Measurements from ENCODE around the gene GADL1.

Gene GADL1

DNA sequence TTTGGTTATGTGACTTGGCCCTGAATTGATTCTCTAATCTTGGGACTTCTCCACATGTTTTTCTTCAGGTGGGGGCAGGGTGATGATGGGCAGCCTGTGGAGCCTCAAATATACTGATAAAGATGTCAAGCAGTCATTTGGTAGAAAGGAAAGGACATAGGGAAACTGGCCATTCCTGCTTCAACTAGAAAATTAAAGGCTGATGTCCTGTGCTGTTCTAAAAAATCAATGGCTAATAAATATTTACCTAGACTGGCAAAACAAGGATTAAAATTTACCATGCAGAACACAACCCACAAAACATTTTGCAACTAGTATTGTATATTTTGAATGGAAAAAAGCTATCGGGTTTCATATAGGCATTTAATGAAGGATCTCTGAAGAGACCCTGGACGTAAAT, 133.7 kb downstream of the GADL1 start:
- DNase-seq (ENCODE audit: low read depth in 1 of 2, low spot score in 1 of 2): no peak

DNA sequence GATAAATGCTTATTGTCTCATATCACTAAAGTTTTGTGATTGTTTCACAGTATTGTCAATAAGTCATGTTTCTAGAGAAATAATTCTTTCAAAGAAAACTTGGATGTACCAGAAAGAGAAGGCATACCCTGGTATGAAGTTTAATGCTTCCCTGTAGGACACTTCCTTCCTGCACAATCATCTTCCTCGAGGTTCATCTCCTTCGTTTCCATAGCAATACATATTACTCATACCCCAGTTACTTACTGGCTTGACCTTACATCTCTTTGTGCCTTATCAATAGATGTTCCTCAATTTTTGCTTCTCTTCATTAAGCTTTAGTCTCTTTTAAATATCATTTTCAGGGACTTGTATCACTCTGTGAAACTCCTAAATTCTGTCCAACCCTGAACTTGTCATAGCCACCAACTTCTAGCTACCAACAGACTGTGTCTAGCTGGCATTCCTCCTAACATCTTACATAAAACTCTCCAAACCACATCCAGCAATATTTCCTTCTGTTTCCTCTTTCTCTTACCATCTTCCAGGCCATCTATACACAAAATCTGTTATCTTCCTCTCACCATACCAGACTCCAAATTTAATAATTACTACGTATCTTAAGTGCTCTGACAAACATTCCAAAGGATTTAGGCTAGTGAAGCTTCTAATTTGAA, 134.3 kb downstream of the GADL1 start:
- DNase-seq (ENCODE audit: low read depth in 1 of 2, low spot score in 1 of 2): no peak

DNA sequence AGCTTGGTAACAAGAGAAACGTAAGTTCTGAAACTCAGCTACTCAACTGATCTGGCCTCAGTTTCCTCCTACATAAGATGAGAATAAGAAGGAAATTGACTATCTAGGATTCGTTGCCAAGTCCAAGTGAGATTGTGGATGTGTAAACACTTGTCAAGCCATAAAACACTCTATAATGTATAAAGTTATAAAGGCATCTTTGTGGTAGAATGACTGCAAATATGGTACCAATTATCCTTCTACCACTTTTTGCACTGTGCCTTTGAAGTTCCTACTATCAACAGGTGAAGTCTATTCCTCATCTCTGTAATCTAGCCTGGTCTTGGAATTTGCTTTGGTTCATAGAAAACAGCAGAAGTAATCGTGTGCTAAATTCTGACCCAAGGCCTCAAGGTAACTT, 138.2 kb downstream of the GADL1 start:
- no peak for DNase-seq (ENCODE audit: low read depth in 1 of 2, low spot score in 1 of 2)

DNA sequence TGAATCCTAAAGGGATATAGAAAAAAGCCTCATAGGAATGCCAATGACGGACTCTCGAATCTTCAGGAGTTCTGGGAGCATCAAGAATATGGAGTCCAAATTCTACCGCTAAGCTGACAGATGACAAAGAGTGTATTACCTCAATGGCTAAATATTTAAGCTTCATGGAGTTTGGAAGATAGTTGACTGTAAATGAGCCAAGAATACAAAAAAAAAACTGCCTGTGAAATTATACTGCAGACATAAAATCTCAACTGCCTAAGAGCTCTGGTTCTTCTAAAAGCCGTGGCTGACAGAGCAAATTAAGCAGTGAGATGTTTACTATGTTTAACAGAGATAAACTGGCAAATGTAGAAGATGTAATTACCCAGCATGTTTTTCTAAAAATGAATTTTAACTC, 140.0 kb downstream of the GADL1 start:
- no peak for DNase-seq (ENCODE audit: low read depth in 1 of 2, low spot score in 1 of 2)

DNA sequence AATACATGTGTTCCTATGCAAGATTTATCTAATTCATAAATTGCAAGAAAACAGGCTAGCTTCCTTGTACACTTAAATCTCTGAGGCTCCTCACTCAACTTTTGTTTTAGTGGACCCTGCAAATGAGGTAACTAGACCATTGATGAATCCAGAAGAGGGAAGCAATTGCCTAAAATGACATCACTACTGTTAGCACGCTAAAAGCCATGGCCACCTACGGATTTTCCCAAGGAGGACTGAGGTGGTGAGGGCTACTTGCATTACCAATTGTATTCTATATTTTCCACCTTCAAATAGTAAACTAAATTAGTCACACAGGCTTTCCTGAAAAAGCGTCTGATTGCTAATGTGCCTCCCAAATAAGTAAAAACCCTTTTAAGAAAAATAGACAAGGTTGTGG, 140.7 kb downstream of the GADL1 start:
- DNase-seq (ENCODE audit: low read depth in 1 of 2, low spot score in 1 of 2): no peak

DNA sequence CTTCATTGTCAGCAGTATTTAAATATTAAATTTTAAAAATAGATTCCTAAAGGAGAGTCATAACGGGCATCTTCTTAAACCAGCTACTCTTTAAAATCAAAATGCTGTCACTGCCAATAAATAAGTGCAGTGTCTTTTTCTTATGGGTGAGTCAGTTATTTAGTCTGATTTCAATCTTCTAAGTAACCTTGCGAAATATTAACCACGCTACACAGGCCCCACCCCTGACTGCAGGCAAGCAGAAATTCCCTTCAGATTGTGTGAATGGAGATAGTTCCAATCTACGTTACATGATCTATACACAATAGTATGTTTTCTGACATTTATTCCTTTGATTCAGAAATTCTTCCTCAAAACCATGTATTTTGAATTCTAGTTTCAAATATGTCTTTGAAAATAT, 141.5 kb downstream of the GADL1 start:
- no peak for DNase-seq (ENCODE audit: low read depth in 1 of 2, low spot score in 1 of 2)

DNA sequence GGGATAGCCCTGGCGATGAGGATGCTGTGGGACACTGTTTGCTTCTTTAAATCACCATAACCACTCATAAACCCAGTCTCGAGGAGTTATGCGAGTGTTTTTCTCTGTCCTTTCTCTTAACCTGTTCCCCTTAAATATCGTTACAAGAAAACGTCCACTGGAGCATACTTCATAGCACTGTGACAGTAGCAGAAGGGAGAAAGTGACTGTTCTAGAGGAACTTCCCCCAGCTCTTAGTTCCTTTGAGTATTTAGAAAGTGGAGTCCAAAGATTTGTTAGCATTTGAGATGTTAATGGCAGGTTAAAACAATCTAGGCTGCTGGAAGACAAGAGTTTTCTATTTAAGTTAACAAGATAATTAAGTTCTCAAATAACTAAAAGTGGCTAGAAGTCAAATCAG, 142.0 kb downstream of the GADL1 start:
- DNase-seq (ENCODE audit: low read depth in 1 of 2, low spot score in 1 of 2): no peak

DNA sequence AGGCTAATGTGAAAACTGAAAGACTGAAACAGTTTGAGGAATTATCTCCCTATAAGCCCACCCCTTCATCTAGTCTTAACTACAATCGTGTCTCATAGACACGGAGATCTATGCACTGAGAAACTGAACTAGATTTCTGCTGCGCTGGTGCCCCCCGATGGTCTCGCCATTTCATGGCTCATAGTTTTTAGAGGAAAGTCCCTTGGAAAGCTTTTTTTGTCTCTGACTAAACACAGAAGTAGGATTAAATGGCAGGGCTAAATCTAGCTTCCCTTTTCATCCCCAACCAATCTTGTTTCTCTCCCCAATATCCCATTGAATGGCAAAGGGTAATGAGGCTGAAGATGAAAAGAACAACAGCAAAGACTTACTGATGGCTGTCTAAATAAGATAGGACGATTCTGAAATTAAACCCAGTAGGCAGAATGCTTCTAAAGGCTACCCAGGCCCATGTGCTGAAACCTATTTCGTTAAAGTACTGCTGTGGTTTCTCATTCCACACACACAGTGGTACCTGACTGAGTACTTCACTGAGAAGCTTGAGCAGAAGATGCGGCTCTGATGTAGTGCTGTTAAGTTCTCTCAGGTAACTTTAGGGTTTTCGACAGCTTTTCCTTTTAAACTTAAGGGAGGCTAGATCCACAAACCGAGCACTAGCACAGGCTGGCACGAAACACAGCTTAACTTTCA, 142.7 kb downstream of the GADL1 start:
- peak; percentile 18 to 60 for DNase-seq (ENCODE audit: low read depth in 1 of 2, low spot score in 1 of 2)

DNA sequence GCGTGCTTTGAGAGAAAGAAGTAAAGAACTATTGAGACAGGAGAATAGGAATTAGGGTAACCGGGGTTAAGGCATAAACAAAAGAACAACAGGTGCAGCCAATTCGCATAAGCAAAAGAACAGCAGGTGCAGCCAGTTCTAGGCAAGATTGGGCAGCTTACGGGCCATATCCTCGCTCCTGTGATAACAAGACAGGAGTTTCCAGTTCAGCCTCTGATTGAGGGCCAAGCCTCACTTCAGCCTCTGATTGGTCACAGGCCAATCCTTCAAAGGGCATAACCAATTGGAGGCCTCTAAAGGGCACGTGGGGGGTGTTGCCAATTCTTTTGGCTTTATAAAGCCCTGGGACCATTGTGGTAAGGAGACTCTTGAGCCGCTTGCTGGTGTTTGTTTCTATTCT, 143.5 kb downstream of the GADL1 start:
- no peak for DNase-seq (ENCODE audit: low read depth in 1 of 2, low spot score in 1 of 2)

DNA sequence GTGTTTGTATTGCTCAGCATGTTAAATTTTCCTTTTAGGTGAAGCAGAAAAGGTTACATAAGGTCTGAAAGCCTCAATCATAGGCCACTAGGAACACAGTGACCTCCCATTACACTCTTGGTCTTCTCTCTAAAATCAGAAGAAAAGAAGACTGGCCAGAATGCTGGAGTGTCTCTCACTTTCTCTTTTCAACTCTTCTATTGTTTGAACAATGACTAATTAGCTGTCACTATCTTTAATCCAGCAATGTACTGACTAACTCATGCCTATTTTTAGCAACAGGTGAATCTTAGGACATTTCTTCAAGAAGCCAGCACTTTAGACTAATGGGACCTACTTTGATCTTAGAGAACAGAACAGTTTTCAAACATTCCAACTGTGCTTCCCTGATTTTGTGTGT, 145.2 kb downstream of the GADL1 start:
- DNase-seq (ENCODE audit: low read depth in 1 of 2, low spot score in 1 of 2): no peak

DNA sequence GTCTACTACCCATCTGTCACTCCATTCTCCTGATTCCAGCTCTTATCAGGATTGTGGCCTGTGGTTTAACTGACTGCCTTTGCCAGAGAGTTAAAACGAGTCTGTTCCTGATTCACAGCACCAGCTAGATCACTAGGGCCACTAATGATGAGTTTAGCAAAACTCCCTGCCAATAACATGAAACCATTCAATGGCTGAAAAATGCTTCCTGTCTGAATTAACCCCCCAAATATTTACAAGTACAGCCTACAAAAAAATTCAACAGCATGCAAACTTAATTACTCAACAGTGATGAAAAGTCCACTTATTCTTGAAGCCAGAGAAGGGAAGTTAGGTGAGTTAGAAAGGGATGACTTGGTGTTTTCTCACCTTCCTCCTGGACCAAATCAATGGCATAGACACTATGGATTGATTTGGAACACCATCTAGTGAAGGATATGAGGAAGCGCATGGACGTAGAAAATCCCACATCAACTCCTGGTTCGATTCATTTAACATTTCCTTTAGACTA, 146.6 kb downstream of the GADL1 start:
- DNase-seq (ENCODE audit: low read depth in 1 of 2, low spot score in 1 of 2): no peak

DNA sequence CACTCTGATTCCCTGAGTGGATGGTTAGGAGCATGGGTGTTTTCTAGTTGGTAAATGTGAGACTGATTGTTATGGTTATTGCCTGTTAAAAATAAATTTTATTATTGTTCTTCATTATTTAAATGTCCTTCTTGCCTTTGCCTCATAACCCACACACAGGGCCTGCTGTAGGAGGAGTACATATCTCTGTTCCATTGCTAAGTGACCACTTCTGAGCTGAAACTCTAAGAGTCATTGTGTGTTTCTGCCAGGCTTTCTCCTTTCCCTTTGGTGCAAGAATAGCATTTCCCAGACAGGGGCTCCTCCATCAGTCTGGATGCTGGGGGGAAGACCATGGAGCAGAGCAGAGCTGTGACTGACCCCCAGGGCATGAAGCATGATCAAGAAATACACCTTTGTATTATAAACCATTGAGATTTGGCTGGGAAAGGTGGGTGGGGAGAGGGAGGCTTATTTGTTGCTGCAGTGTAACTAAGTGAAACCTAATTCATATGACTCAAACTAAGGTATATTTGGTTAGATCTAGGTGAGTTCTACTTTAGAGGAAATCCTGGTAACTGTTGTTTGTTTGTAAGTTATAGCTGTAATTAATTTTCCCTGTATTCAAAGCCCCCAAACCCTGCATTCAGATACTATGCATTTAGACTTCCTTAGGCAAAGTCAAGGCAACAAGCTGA, 150.7 kb downstream of the GADL1 start:
- DNase-seq (ENCODE audit: low read depth in 1 of 2, low spot score in 1 of 2): no peak

DNA sequence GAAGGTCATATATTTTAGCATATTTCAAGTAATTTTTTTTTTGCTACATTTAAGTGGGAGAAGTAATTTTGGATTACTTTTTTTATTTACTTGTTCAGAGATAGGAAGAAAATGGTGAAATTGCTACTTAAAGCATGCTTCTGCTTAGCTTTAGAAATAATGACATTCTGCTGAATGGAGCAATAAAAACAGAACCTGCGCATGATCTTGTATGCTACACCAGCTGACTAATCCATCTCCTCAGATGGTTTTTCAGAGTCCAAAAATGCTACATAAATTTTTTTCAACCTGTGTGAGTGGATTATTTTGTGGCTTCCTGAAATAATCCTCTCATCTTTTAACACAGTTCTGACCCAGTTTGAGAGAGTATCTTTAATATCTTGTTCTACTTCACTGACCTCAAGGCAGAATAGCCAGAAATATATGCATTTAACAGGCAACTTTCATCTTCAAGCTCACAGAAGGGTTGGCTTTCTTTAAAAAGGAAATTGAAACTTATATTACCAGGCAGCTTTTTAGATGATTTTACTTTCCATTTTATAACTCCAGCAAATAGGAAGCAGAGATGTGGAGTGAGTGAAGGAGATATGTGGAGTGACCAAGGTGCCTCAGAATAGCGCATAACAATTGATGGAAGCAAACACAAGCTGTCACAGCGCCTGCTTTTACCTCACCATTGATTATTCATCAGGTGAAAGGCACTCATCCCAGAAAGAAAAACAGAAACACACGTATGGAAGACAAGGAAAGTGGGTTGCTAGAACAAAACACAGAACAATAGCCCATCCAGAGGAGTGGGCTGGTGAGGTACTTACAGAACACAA, 151.5 kb downstream of the GADL1 start:
- no peak for DNase-seq (ENCODE audit: low read depth in 1 of 2, low spot score in 1 of 2)

DNA sequence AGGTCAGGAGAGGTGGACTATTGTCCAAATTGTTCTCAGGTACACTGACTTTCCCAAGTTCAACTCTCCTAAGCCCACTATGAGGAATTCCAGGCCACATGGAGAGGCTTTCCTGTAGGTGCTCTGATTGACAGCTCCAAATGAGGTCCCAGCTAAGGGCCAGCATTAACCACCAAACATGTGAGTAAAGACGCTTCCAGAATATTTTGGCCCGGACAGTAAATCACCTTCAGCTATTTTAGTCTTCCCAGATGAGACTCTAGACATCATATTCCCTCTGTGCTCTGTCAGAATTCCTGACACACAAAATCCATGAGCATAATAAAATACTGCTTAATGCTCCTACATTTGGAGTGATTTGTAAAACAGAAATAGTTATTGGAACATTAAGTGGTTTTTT, 152.6 kb downstream of the GADL1 start:
- DNase-seq (ENCODE audit: low read depth in 1 of 2, low spot score in 1 of 2): no peak

DNA sequence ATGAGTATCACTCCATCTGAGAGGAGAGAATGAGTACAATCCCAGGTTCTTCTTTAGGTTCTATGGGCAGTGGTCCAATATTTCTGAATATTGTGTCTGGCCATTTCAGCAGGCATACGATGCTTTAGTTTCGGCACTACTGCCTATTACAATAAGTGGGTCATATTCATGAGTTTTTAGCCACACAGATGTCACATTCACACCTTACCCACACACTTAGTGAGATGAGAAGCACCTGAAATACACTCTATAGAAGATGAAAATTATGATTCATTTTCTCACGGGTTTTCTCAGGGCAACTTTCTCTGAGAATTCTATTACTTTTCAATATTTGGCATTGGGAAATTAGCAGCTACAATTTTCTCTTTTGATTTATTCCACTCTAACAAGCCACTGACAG, 155.9 kb downstream of the GADL1 start:
- no peak for DNase-seq (ENCODE audit: low read depth in 1 of 2, low spot score in 1 of 2)

DNA sequence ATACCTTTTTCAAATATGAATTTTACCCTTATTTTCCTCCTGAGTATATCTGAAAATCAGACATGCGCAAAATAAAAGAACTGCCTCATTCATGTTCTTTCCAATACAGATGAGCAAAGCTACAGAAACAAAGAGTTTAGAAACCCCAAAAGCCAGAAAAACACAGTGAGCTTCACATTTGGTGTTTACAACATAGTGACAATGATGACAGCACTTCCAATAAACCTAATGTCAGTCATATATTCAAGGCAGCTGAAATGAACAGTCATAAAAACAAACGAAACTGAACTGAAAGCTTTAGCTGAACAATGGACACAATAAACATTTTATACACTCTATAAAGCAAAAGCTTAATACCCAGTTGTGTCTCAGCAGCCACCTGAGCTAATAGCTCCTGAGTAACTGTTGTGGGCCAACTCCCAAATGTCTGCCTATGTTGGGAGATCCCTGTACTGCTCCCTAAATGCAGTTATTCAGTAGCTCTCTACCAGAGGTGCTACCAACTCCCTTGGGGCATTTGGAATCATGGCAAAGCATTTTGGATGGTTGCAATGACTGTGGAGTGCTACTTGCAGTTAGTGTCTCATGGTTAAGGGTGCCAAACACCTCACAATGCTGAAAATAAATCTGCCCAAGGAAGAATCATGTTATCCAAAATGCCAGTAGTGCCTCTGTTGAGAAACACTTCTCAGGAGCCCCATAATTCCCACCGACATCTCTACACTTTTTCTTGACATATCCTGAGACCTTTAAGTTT, 156.5 kb downstream of the GADL1 start:
- no peak for DNase-seq (ENCODE audit: low read depth in 1 of 2, low spot score in 1 of 2)

DNA sequence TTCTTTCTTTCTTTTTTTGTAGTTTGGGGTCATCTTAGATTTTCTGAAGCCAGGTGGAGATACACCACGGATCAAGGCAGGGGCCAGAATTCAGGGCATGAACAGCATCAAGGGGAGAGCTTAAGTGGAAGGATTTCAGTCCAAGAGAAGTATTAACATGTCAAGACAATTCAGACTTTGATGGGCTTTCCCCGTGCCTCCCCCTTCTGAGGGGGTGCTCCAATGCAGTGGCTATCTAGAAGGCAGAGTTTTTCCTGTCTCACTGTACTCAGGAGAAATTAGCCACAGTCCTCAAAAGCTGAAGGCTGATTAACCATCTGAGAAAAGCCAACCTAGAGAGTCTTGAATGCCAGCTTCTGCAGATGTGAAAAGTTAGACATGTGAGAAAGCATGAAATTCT, 160.8 kb downstream of the GADL1 start:
- no peak for DNase-seq (ENCODE audit: low read depth in 1 of 2, low spot score in 1 of 2)

DNA sequence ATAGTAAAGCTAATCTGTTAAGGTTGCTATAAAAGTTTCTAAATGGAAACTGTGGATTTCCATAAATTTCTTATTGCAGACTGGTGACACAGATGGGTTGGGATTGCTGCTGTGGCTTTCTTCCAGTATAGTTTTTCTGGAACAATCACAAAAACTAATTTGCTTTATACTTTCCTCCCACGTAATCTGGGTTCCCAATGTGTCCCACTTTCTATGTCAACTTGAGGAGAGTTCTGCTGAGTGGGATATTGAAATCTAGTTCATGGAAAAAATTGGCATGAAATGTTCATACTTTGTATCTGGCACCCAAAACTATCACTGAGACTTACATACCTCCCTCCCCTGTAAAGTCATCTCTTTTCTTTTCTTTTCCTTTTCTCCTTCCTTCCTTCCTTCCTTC, 161.3 kb downstream of the GADL1 start:
- no peak for DNase-seq (ENCODE audit: low read depth in 1 of 2, low spot score in 1 of 2)

DNA sequence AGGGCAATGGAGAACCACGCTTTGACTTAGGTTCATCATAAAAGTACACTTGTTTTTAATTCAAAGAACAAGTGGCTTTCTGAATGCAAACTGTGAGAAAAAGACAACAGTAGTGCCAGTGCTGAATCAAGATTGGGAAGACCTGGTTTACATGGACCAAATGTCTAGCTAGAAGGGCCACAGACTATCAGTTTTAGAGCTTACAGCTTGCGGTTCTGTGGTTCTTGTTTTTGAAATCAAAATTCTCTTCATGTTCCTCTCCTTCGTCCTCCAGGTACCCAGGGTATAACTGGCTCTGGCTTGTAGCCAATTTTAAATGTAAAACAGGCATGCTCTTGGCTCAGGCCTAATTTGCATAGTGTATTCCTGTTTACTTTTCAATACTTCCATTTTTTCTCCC, 163.5 kb downstream of the GADL1 start:
- DNase-seq (ENCODE audit: low read depth in 1 of 2, low spot score in 1 of 2): no peak

DNA sequence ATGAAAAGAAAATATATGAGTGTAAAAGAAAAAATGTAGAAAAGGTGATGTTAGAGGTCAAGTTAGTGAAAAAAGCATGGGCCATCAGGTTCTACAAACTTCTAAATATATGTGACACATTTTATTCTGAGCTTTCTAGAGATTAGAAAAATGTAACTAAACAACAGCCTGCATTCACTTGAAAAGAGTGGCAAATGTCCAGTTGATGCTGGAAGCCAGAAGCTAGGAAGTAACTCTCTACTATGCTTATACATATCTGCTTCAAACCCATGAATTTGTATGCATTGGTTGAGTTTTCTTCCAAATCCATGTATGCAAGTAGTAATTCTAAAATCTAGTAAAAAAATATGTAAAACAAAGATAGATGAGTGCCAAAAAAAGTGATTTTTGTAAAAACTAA, 164.5 kb downstream of the GADL1 start:
- no peak for DNase-seq (ENCODE audit: low read depth in 1 of 2, low spot score in 1 of 2)

DNA sequence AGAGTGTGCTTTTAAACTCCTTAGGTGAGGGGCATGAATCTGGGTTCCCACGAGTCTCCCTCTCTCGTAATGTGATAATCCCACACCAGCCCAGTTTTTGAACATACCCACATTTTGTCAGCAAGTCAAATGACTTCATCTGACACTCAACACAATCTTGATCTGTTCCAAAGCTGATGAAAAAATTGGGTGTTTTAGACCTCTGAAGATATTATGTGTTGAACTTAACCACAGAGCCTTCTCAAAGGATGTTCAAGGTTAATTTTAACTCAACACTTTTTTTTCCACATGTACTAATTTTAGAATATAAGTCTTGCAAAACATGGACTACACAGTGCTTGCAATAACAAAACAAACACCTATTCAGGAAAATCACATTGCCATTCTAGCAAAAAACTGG, 164.9 kb downstream of the GADL1 start:
- DNase-seq (ENCODE audit: low read depth in 1 of 2, low spot score in 1 of 2): no peak

Data from activated CD4-positive, alpha-beta T cell treated with anti-CD3 and anti-CD28 coated beads, Interleukin-2, amount 50 U/mL, for 24 hours (primary cell).